Transverse colon (tissue), 4 donors: ENCODE data around the gene BAIAP2.

Source experiments
- CTCF ChIP-seq, 5 experiments: fragments of 200-600 bp in 3 of 5; fragments of 450-650 bp in 2 of 5; sonication (generic) in 3 of 5; IDR thresholded peaks; 1 replicate in 2 of 5; 2 replicates in 3 of 5; pipeline ENCODE4 v1.5.1; 2016 to 2017; ENCODE audit warnings: antibody characterized with exemption in 5 of 5, inconsistent platforms in 3 of 5, mild to moderate bottlenecking in 2 of 5, moderate library complexity in 1 of 5
- EP300 ChIP-seq: sonication (generic); formaldehyde crosslinking; IDR thresholded peaks from one replicate; pipeline ENCODE4 v1.6.1; 2017; ENCODE audit warnings: antibody characterized with exemption, low read depth
- POLR2A ChIP-seq: fragments of 450-650 bp; IDR thresholded peaks from one replicate; pipeline ENCODE4 v1.6.1; 2016; ENCODE audit warnings: antibody characterized with exemption, mild to moderate bottlenecking, moderate library complexity
- POLR2AphosphoS5 ChIP-seq, 3 donors: sonication (generic); formaldehyde crosslinking; IDR thresholded peaks; one replicate each; pipeline ENCODE4 v1.6.1; 2016; ENCODE audit warnings: antibody characterized with exemption in 3 of 3

- TF ChIP-seq CTCF (IDR thresholded peaks at IDR 0.05): no peak
- TF ChIP-seq POLR2A: no peak
- no peak for TF ChIP-seq POLR2AphosphoS5 (IDR thresholded peaks at IDR 0.05)
- TF ChIP-seq EP300: no peak
Observed at GRCh38 chr17:81025065-81025740, 9.7 kb upstream of the BAIAP2 start.
